ENCODE measurements around the gene SERPINB10. TPM values are rescaled to one million over a fixed set of nuclear protein-coding genes. Genes with fewer than 3 reads are reported as not detected.

Gene SERPINB10
- polyA plus RNA-seq, 1 experiment, result not detected

GRCh38 chr18:63882333-63883141, 25.2 kb upstream of the SERPINB10 start:
- peak overlapping the region; percentile 40 for H3K27ac ChIP-seq (ENCODE audit: low read depth, low read length)
- peak; percentile 73 for DNase-seq (ENCODE audit: low read depth, low spot score)
- TF ChIP-seq CTCF (IDR thresholded peaks at IDR 0.05; ENCODE audit: low read depth, low read length), result no peak
- H3K4me3 ChIP-seq (ENCODE audit: low read depth, low read length), result no peak overlapping the region
- ChIA-PET POLR2A (interaction anchor here (0.7 to 1.0 kb wide), 2 partner anchors 88 to 460 kb away, joined by 3 read pairs; partner anchors contain the start of gene VPS4B), CTCF (no interaction called here)
- no peaks in the 10 kb centered on the region for H3K27me3 ChIP-seq (ENCODE audit: control insufficient read depth, insufficient read depth, low read length)
- H3K9me3 ChIP-seq (ENCODE audit: control insufficient read depth, insufficient read depth, low read length), result no peaks in the 10 kb centered on the region

- Histone ChIP-seq H3K27ac (ENCODE audit: low read depth, low read length) (no peak overlapping the region), H3K9me3 (ENCODE audit: control insufficient read depth, insufficient read depth, low read length) (no peaks in the 10 kb centered on the region), H3K27me3 (ENCODE audit: control insufficient read depth, insufficient read depth, low read length) (no peaks in the 10 kb centered on the region), H3K4me3 (ENCODE audit: low read depth, low read length) (no peak overlapping the region)
- ChIA-PET CTCF (no interaction called here), POLR2A (no interaction called here)
- DNase-seq (ENCODE audit: low read depth, low spot score), result no peak
- no peak for TF ChIP-seq CTCF (IDR thresholded peaks at IDR 0.05; ENCODE audit: low read depth, low read length)
Measured at GRCh38 chr18:63883617-63884016, 24.1 kb upstream of the SERPINB10 start.

- DNase-seq (ENCODE audit: low read depth, low spot score), result no peak
- TF ChIP-seq CTCF (IDR thresholded peaks at IDR 0.05; ENCODE audit: low read depth, low read length), result no peak
- H3K27ac ChIP-seq (ENCODE audit: low read depth, low read length), result no peak within 1 kb of the TSS
- H3K4me3 ChIP-seq (ENCODE audit: low read depth, low read length), result no peak within 1 kb of the TSS
- H3K9me3 ChIP-seq (ENCODE audit: control insufficient read depth, insufficient read depth, low read length), result no peaks in the 10 kb centered on the region
- ChIA-PET CTCF (interaction anchor here (1.4 kb wide), 1 partner anchor 13 kb away, joined by 3 read pairs; no protein-coding TSS in a partner anchor), POLR2A (interaction anchor here (0.6 kb wide), 1 partner anchor 29 kb away, joined by 4 read pairs; no protein-coding TSS in a partner anchor)
- H3K27me3 ChIP-seq (ENCODE audit: control insufficient read depth, insufficient read depth, low read length), result no peaks in the 10 kb centered on the region
Measured at GRCh38 chr18:63887424-63887823, 20.3 kb upstream of the SERPINB10 start, which contains the start of gene SERPINB2. Gene SERPINB2 (plus strand): TSS chr18:63887705. CDS start chr18:63891445, 3,740 bp downstream.

GRCh38 chr18:63888470-63889190, 19.1 kb upstream of the SERPINB10 start:
- POLR2A ChIA-PET, result no interaction called here
- TF ChIP-seq CTCF (IDR thresholded peaks at IDR 0.05; ENCODE audit: low read depth, low read length), result no peak
- Histone ChIP-seq H3K27ac (ENCODE audit: low read depth, low read length) (no peak overlapping the region), H3K4me3 (ENCODE audit: low read depth, low read length) (no peak overlapping the region), H3K9me3 (ENCODE audit: control insufficient read depth, insufficient read depth, low read length) (no peaks in the 10 kb centered on the region), H3K27me3 (ENCODE audit: control insufficient read depth, insufficient read depth, low read length) (no peaks in the 10 kb centered on the region)
- CTCF ChIA-PET, result no interaction called here
- DNase-seq (ENCODE audit: low read depth, low spot score), result no peak

DNA sequence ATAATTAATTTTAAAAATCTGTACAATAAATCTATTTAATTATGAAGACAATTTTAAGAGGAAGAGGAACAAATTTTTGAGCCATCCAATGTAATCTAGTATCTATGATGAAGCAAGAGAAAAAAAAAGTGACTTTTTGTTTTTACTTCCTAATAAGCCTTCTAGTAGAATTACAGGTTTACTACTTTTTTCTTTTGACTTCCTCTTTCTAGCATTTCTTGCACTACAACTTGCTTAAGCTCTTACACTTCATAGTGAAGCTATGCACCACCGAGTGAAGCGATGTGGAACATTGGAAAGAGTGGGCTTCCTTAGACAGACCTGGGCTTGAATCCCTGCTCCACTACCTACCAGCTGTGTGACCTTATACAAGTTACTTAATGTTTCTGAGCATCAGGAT, 18.1 kb upstream of the SERPINB10 start:
- H3K27me3 ChIP-seq (ENCODE audit: control insufficient read depth, insufficient read depth, low read length), result no peaks in the 10 kb centered on the region
- ChIA-PET POLR2A (no interaction called here), CTCF (interaction anchor here (1.1 to 1.2 kb wide), 2 partner anchors 74 to 105 kb away, joined by 3 to 4 read pairs; no protein-coding TSS in a partner anchor)
- no peak overlapping the region for H3K27ac ChIP-seq (ENCODE audit: low read depth, low read length)
- no peak overlapping the region for H3K4me3 ChIP-seq (ENCODE audit: low read depth, low read length)
- no peak for TF ChIP-seq CTCF (IDR thresholded peaks at IDR 0.05; ENCODE audit: low read depth, low read length)
- no peaks in the 10 kb centered on the region for H3K9me3 ChIP-seq (ENCODE audit: control insufficient read depth, insufficient read depth, low read length)
- DNase-seq (ENCODE audit: low read depth, low spot score), result no peak
